ENCODE measurements around the gene SIGMAR1. TPM values are rescaled to one million over a fixed set of nuclear protein-coding genes. Genes with fewer than 3 reads are reported as not detected.

SIGMAR1 gene
- total and polyA plus RNA-seq, 2 of the 4 experiments (the other 2 are of a cell fraction): 44.6 to 88.9 TPM

DNA sequence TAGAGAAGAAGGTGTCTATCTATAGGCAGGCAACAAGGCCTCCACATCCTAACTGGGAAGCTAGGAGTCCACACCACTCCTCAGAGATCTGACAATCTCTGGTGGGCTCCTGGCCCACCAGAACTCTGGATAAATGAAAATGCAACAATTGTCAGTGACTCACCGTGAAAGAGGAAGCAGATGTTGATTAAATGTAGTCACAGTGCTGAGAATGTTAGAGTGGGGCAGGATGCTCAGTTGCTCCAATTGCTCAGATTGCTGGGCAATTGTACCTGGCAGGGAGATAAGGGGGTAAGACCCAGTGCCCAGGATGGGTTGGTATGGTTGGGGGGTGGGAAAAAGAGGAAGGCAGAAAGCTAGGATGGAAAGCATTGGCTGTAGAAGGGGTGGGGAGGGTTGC, 49.1 kb upstream of the SIGMAR1 start:
- Histone ChIP-seq H3K23ac (ENCODE audit: low read depth, low read length) (no peak overlapping the region), H3K4me2 (ENCODE audit: low read depth, low read length) (no peak overlapping the region), H3K4me3 (ENCODE audit: insufficient read depth, low read depth, low read length) (no peak overlapping the region), H2BK15ac (ENCODE audit: low read depth, low read length) (no peak overlapping the region), H3K14ac (replicated peaks; ENCODE audit: low read depth, low read length) (no peak overlapping the region), H3K4ac (ENCODE audit: low read depth, low read length) (no peak overlapping the region), H3K9me1 (ENCODE audit: insufficient read depth, low read length) (peaks cover 11% of the 10 kb centered on the region; the same call in 1 of the 2 replicates), H2BK20ac (ENCODE audit: low read depth, low read length) (no peak overlapping the region), H3K4me1 (ENCODE audit: control insufficient read depth, insufficient read depth, low read length) (no peaks in the 10 kb centered on the region; the same call in 1 of the 2 replicates), H2AK5ac (ENCODE audit: low read depth, low read length) (no peak overlapping the region), H3K79me1 (ENCODE audit: low read depth in 1 of 2, low read length in 2 of 2) (no peaks in the 10 kb centered on the region), H4K8ac (ENCODE audit: low read depth in 2 of 2, low read length in 2 of 2) (no peak overlapping the region), H3K9ac (ENCODE audit: low read depth, low read length) (no peak overlapping the region), H2BK120ac (ENCODE audit: low read depth, low read length) (no peak overlapping the region), H4K5ac (ENCODE audit: low read depth, low read length) (no peak overlapping the region), H4K20me1 (ENCODE audit: insufficient read depth, low read length) (no peaks in the 10 kb centered on the region; the same call in 1 of the 2 replicates), H2AFZ (replicated peaks; ENCODE audit: low read length, poor library complexity) (no peak overlapping the region), H2AK9ac (replicated peaks; ENCODE audit: low read depth, low read length, poor library complexity) (no peak overlapping the region), H3K9me3 (ENCODE audit: control insufficient read depth, insufficient read depth, low read length) (no peaks in the 10 kb centered on the region), H2BK5ac (ENCODE audit: low read depth, low read length, poor library complexity, severe bottlenecking) (no peak overlapping the region), H3K36me3 (ENCODE audit: control insufficient read depth, insufficient read depth, low read length) (no peaks in the 10 kb centered on the region), H4K91ac (ENCODE audit: insufficient read depth, low read depth, low read length) (no peak overlapping the region), H3K27ac (ENCODE audit: insufficient read depth, low read length) (no peak overlapping the region), H3K56ac (ENCODE audit: extremely low read depth, insufficient read depth, low read length) (no peak overlapping the region), H3K18ac (ENCODE audit: low read depth, low read length) (no peak overlapping the region), H3K27me3 (ENCODE audit: control insufficient read depth, insufficient read depth, low read length) (no peaks in the 10 kb centered on the region)
- ChIA-PET CTCF (no interaction called here), POLR2A (ENCODE audit: unreplicated experiment) (no interaction called here)
- BruUV-seq (replicated peaks): no TSS peak
- in situ Hi-C loops (cut with MboI; ENCODE audit: low sequenced_read_pairs) (no loop called here), dilution Hi-C loops (cut with HindIII; ENCODE audit: low sequenced_read_pairs, unreplicated experiment) (no loop called here), intact Hi-C loops (cut with micrococcal nuclease) (no loop called here)
- no peak for TF ChIP-seq ELK1 (IDR thresholded peaks at IDR 0.05; ENCODE audit: borderline replicate concordance, low read depth, low read length)
- no peak for TF ChIP-seq RFX5 (IDR thresholded peaks at IDR 0.05; ENCODE audit: low read depth, low read length)
- no CpG with 5 or more reads among the region's 1 CpG for WGBS, 2 experiments (ENCODE audit: extremely low coverage in 2 of 2, insufficient read length in 1 of 2)
- ATAC-seq (ENCODE audit: low read depth) (no peak), DNase-seq (no peak)

All from IMR-90 (cell line).